Fibroblast of the aortic adventitia (primary cell): ENCODE measurements around the gene ST6GALNAC5. TPM values are rescaled to one million over a fixed set of nuclear protein-coding genes. Genes with fewer than 3 reads are reported as not detected.

Experiments
- DNase-seq: peaks from one replicate; pipeline ENCODE4 v3.0.0-alpha.2; 2010; ENCODE audit warnings: low read depth
- H3K4me3 ChIP-seq: 2 replicates; pipeline ENCODE4 v1.5.1; 2011; ENCODE audit warnings: low read depth, mild to moderate bottlenecking, control low read depth, low read length, moderate library complexity
- CTCF ChIP-seq: IDR thresholded peaks from 2 replicates; pipeline ENCODE4 v1.5.1; 2011; ENCODE audit warnings: mild to moderate bottlenecking, low read length, control low read depth, inconsistent platforms; ENCODE audit not compliant: insufficient read depth
- total RNA-seq: library from RNA; depleted of rRNA; stranded (reverse); fragments of >200 nt; gene quantifications from 2 replicates; pipeline ENCODE4 v1.2.3, GENCODE V29; 2012; ENCODE audit warnings: low replicate concordance

ST6GALNAC5 gene
- total RNA-seq, 1 donor, result 0.09 TPM

GRCh38 chr1:76944942-76945341 lies 77.7 kb downstream of the ST6GALNAC5 start:
- DNase-seq, result no peak
- H3K4me3 ChIP-seq, result no peak overlapping the region
- TF ChIP-seq CTCF, result no peak

DNA sequence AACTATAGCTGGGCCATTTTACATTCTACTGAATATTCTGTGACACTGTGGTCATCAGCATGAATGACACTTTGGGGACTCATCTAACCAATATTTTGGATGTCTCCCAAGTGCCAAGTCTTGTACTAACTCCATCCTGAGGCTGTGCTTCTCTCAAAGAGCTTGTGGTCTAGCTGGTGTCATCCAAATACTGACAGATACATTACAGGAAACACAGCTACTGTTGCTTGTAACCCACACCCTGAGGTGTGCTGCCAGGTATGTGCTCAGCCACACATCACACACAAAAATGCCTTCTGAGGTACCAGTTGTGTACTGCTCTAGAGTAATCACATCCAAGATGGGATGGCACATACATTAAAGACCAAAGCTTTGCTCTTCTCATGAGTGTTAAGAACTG lies 81.6 kb downstream of the ST6GALNAC5 start:
- DNase-seq, result no peak
- TF ChIP-seq CTCF, result no peak
- H3K4me3 ChIP-seq, result no peak overlapping the region

GRCh38 chr1:76949503-76949902 lies 82.2 kb downstream of the ST6GALNAC5 start:
- H3K4me3 ChIP-seq, result no peak overlapping the region
- DNase-seq, result no peak
- TF ChIP-seq CTCF, result no peak

- no peak for DNase-seq
- no peak overlapping the region for H3K4me3 ChIP-seq
- no peak for TF ChIP-seq CTCF
Measured at GRCh38 chr1:76950306-76950705, 83.0 kb downstream of the ST6GALNAC5 start.

GRCh38 chr1:76951153-76951552 lies 83.9 kb downstream of the ST6GALNAC5 start:
- TF ChIP-seq CTCF, result no peak
- no peak for DNase-seq
- H3K4me3 ChIP-seq, result no peak overlapping the region

DNA sequence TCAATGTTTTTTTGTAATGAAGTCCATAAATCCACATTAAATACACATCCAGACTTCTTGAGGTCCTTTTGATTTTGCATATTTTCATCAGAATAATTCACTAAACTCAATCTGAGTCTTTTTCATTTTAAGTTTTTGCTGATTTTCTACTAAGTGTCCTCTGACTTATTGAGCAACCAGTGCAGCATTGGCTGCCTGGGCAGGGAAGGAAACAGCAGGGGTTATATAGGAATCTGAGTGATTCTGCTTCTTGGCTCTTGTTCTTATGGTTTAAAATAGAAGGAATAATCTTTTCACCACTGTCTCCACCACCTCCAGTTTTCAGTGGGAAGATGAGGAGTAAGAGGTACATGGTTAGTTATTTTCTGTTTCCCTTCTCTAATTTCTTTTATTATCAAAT lies 88.4 kb downstream of the ST6GALNAC5 start:
- DNase-seq, result no peak
- no peak overlapping the region for H3K4me3 ChIP-seq
- TF ChIP-seq CTCF, result no peak

DNA sequence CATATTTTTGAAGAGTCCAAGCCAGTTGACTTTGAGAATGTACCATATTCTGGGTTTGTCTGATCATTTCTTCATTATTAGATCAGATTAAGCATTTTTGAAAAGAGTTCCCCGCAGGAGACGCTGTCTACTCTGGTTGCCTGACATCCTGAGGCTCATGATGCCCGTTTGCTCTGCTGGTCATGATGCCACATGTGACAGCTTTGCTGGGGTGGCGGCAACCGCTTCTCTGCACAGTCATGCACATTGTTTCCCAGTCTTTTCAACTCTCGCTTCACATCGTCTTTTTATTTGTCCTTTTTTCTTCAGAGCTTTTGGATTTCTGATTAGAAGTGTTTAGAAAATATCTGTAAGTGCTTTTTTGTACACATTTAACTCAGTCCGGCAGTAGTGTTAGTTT lies 90.7 kb downstream of the ST6GALNAC5 start:
- no peak for TF ChIP-seq CTCF
- no peak overlapping the region for H3K4me3 ChIP-seq
- DNase-seq, result no peak
